BLaER1 treated with 17β-estradiol and CSF1 and Interleukin-3, amounts not matched to agents 10 nM and 100 nM (cell line): Measurements from ENCODE around the gene MCTP1.

Experiments
- H3K27ac ChIP-seq, 11 experiments: shearing (Covaris generic); formaldehyde crosslinking; 2 replicates each; pipeline ENCODE4 v1.8.1; 2022
- H3K27me3 ChIP-seq, 11 experiments: shearing (Covaris generic); formaldehyde crosslinking; 2 replicates each; pipeline ENCODE4 v1.8.1; 2022
- H3K36me3 ChIP-seq, 11 experiments: shearing (Covaris generic); formaldehyde crosslinking; 2 replicates each; pipeline ENCODE4 v1.8.1; 2022
- H3K4me1 ChIP-seq, 10 experiments: shearing (Covaris generic); formaldehyde crosslinking; 2 replicates each; pipeline ENCODE4 v1.8.1; 2022
- H3K4me2 ChIP-seq, 11 experiments: shearing (Covaris generic); formaldehyde crosslinking; 2 replicates each; pipeline ENCODE4 v1.8.1; 2022
- H3K4me3 ChIP-seq, 10 experiments: shearing (Covaris generic); formaldehyde crosslinking; 2 replicates each; pipeline ENCODE4 v1.8.1; 2022
- H3K9ac ChIP-seq, 11 experiments: shearing (Covaris generic); formaldehyde crosslinking; 2 replicates each; pipeline ENCODE4 v1.8.1; 2022
- H3K9me3 ChIP-seq, 11 experiments: shearing (Covaris generic); formaldehyde crosslinking; replicated peaks in 1 of 11; 2 replicates each; pipeline ENCODE4 v1.8.1; 2022
- H4K20me1 ChIP-seq, 11 experiments: shearing (Covaris generic); formaldehyde crosslinking; 2 replicates each; pipeline ENCODE4 v1.8.1; 2022
- Cebpa-rat ChIP-seq, 11 experiments: shearing (Covaris generic); IDR thresholded peaks; 2 replicates each; pipeline ENCODE4 v1.8.1; 2022

The MCTP1 gene

GRCh38 chr5:94715768-94716167 is 569.1 kb downstream of the MCTP1 start:
- no peak for TF ChIP-seq Cebpa-rat (IDR thresholded peaks at IDR 0.05)
- H3K9me3 ChIP-seq = peaks cover 0 to 6% (median 0%) of the 10 kb centered on the region in 11 experiments; a peak in 1 of 22 replicates
- H3K27me3 ChIP-seq = no peaks in the 10 kb centered on the region
- H3K9ac ChIP-seq = no peak overlapping the region
- peaks cover 7 to 65% (median 24%) of the 10 kb centered on the region in 11 experiments; a peak in 19 of 22 replicates for H3K36me3 ChIP-seq
- H3K27ac ChIP-seq = no peak overlapping the region
- H4K20me1 ChIP-seq = peaks cover 0 to 25% (median 0%) of the 10 kb centered on the region in 11 experiments; a peak in 4 of 22 replicates
- H3K4me1 ChIP-seq = no peaks in the 10 kb centered on the region
- H3K4me2 ChIP-seq = no peak overlapping the region
- no peak overlapping the region for H3K4me3 ChIP-seq

DNA sequence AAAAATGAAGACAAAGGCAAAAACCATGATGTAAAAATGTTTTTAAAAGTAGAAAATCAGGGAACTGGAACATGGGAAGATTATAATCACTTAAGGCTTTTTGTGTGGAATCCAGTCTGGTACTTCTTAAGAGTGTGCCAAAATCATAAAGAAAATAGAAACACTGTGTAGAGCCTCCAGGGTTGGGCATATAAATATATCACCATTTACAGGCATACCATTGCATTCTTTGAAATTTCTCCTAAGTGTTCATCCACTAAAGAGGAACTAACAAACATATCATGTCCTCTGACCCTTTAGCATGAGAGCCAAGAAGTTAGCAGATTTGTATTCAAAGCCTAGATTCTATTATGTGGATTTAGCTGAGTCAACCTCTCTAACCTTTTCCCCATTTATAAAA is 573.1 kb downstream of the MCTP1 start:
- H3K9ac ChIP-seq = no peak overlapping the region
- no peaks in the 10 kb centered on the region for H3K9me3 ChIP-seq
- no peak overlapping the region for H3K4me3 ChIP-seq
- H3K27ac ChIP-seq = no peak overlapping the region
- TF ChIP-seq Cebpa-rat (IDR thresholded peaks at IDR 0.05) = no peak
- H4K20me1 ChIP-seq = peaks cover 0 to 11% (median 0%) of the 10 kb centered on the region in 11 experiments; a peak in 4 of 22 replicates
- H3K4me1 ChIP-seq = no peaks in the 10 kb centered on the region
- H3K27me3 ChIP-seq = no peaks in the 10 kb centered on the region
- H3K4me2 ChIP-seq = no peak overlapping the region
- H3K36me3 ChIP-seq = peaks cover 27 to 95% (median 53%) of the 10 kb centered on the region in 11 experiments

DNA sequence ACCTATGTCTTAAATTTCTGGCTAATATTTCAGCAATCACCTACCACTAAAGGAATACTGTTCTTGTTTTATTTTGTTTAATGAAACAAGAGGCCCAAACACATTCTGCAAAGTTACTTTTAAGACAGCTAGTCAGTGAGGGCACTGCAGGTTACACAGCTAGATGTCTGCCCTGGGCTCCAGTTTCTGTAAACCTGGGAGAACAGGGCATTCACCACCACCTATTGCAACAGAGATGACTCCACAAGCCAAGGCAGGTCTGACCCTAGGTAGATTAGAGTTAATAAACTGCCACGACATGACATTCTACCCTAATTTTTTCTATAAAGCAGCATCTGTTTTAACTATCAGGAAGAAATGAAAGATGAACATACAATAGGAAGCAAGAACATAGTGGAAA is 575.6 kb downstream of the MCTP1 start:
- no peak for TF ChIP-seq Cebpa-rat (IDR thresholded peaks at IDR 0.05)
- no peaks in the 10 kb centered on the region for H3K9me3 ChIP-seq
- no peaks in the 10 kb centered on the region for H3K27me3 ChIP-seq

DNA sequence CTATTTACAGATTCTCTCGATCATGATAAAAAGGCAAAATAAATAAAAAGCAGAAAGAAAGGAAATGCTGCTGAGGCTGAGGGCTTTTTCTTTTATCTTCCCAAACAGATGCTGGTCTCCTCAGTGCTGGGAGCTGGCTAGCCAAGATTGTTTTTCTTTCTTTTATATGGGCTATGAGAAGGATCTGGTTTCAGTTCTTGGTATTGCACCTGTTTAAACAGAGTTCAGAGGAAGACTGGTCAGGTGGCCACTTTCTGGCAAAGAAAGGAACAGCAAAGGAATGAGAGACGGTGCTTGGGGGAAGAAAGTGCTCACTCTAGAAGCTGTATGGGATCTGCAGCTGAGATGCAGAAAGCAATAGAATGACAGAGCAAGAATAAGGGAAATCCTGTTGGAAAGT is 577.5 kb downstream of the MCTP1 start:
- no peak overlapping the region for H3K4me2 ChIP-seq
- no peak overlapping the region for H3K4me3 ChIP-seq
- H3K9ac ChIP-seq = no peak overlapping the region
- peaks cover 0 to 3% (median 0%) of the 10 kb centered on the region in 11 experiments; a peak in 1 of 22 replicates for H4K20me1 ChIP-seq
- TF ChIP-seq Cebpa-rat (IDR thresholded peaks at IDR 0.05) = no peak
- no peak overlapping the region for H3K27ac ChIP-seq
- no peaks in the 10 kb centered on the region for H3K4me1 ChIP-seq
- peaks cover 23 to 100% (median 42%) of the 10 kb centered on the region in 11 experiments; a peak in 21 of 22 replicates for H3K36me3 ChIP-seq
- no peaks in the 10 kb centered on the region for H3K27me3 ChIP-seq
- H3K9me3 ChIP-seq = no peaks in the 10 kb centered on the region

More for the DNA sequence above, 575.6 kb downstream of the MCTP1 start:
- no peak overlapping the region for H3K27ac ChIP-seq
- H3K4me3 ChIP-seq = no peak overlapping the region
- no peak overlapping the region for H3K9ac ChIP-seq
- peaks cover 0 to 3% (median 0%) of the 10 kb centered on the region in 11 experiments; a peak in 1 of 22 replicates for H4K20me1 ChIP-seq
- no peaks in the 10 kb centered on the region for H3K4me1 ChIP-seq
- H3K4me2 ChIP-seq = no peak overlapping the region
- H3K36me3 ChIP-seq = peaks cover 27 to 97% (median 51%) of the 10 kb centered on the region in 11 experiments

- Histone ChIP-seq H3K27me3 (no peaks in the 10 kb centered on the region), H3K4me1 (no peaks in the 10 kb centered on the region), H3K27ac (no peak overlapping the region), H3K4me2 (no peak overlapping the region), H3K4me3 (no peak overlapping the region), H3K9ac (no peak overlapping the region), H3K9me3 (no peaks in the 10 kb centered on the region), H3K36me3 (peaks cover 14 to 91% (median 29%) of the 10 kb centered on the region in 11 experiments; a peak in 21 of 22 replicates), H4K20me1 (peaks cover 0 to 3% (median 0%) of the 10 kb centered on the region in 11 experiments; a peak in 1 of 22 replicates)
- no peak for TF ChIP-seq Cebpa-rat (IDR thresholded peaks at IDR 0.05)
Observed at GRCh38 chr5:94705427-94705826, 579.5 kb downstream of the MCTP1 start.

- TF ChIP-seq Cebpa-rat (IDR thresholded peaks at IDR 0.05) = no peak
- no peak overlapping the region for H3K9ac ChIP-seq
- no peaks in the 10 kb centered on the region for H3K9me3 ChIP-seq
- no peak overlapping the region for H3K27ac ChIP-seq
- H3K27me3 ChIP-seq = no peaks in the 10 kb centered on the region
- peaks cover 0 to 69% (median 5%) of the 10 kb centered on the region in 11 experiments; a peak in 13 of 22 replicates for H3K36me3 ChIP-seq
- H4K20me1 ChIP-seq = peaks cover 0 to 3% (median 0%) of the 10 kb centered on the region in 11 experiments; a peak in 2 of 22 replicates
- H3K4me1 ChIP-seq = no peaks in the 10 kb centered on the region
- H3K4me3 ChIP-seq = no peak overlapping the region
- no peak overlapping the region for H3K4me2 ChIP-seq
Observed at GRCh38 chr5:94702729-94703128, 582.2 kb downstream of the MCTP1 start.

DNA sequence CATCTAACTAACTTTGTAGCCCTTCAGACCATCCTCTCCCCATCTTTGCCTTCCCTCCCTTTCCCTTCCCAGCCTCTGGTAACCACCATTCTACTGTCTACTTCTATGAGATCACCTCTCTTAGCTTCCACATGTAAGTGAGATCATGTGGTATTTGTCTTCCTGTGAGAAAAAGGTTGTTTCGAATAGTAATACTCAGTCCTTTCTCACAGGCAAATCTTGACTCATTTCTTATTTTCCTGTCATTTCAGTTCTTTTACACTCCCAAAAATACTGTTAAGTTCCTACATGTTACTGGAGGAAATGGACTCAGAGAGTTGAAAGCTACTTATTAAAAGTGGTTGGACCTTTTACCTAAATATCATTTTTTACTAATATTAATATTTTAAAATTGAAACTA is 584.3 kb downstream of the MCTP1 start:
- no peaks in the 10 kb centered on the region for H3K27me3 ChIP-seq
- no peak overlapping the region for H3K4me3 ChIP-seq
- H4K20me1 ChIP-seq = no peaks in the 10 kb centered on the region; a peak in 1 of 22 replicates
- no peaks in the 10 kb centered on the region for H3K4me1 ChIP-seq
- no peak overlapping the region for H3K4me2 ChIP-seq
- H3K27ac ChIP-seq = no peak overlapping the region
- no peaks in the 10 kb centered on the region for H3K9me3 ChIP-seq
- no peak overlapping the region for H3K9ac ChIP-seq
- peaks cover 0 to 48% (median 11%) of the 10 kb centered on the region in 11 experiments; a peak in 12 of 22 replicates for H3K36me3 ChIP-seq
- TF ChIP-seq Cebpa-rat (IDR thresholded peaks at IDR 0.05) = no peak

DNA sequence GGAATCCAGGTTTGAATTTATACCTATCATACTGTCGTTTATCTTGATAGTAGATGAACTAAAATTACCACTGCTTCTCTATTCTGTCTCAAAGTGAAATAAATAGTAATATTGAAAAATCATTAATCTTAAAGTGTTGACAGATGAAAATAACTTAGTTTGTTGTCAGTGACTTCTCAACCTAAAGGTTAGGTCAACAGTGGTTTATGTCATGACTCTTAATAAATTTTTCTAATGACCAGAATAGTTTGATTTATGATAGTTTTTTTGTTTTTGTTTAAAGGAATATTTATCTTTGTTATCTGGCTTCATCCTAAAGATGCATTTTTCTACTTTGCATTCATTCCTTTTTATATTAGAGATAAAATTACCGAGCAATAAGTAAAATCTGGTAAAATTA is 585.3 kb downstream of the MCTP1 start:
- no peaks in the 10 kb centered on the region; a peak in 1 of 22 replicates for H4K20me1 ChIP-seq
- no peaks in the 10 kb centered on the region for H3K27me3 ChIP-seq
- no peak for TF ChIP-seq Cebpa-rat (IDR thresholded peaks at IDR 0.05)
- no peak overlapping the region for H3K9ac ChIP-seq
- H3K4me3 ChIP-seq = no peak overlapping the region
- peaks cover 6 to 37% (median 18%) of the 10 kb centered on the region in 11 experiments; a peak in 18 of 22 replicates for H3K36me3 ChIP-seq
- H3K27ac ChIP-seq = no peak overlapping the region
- H3K4me1 ChIP-seq = no peaks in the 10 kb centered on the region
- H3K4me2 ChIP-seq = no peak overlapping the region
- no peaks in the 10 kb centered on the region for H3K9me3 ChIP-seq

GRCh38 chr5:94698197-94698596 is 586.7 kb downstream of the MCTP1 start:
- Histone ChIP-seq H4K20me1 (no peaks in the 10 kb centered on the region; a peak in 1 of 22 replicates), H3K27me3 (no peaks in the 10 kb centered on the region), H3K27ac (no peak overlapping the region), H3K9me3 (no peaks in the 10 kb centered on the region), H3K4me1 (no peaks in the 10 kb centered on the region), H3K4me2 (no peak overlapping the region), H3K36me3 (peaks cover 8 to 45% (median 18%) of the 10 kb centered on the region in 11 experiments; a peak in 18 of 22 replicates), H3K4me3 (no peak overlapping the region), H3K9ac (no peak overlapping the region)
- no peak for TF ChIP-seq Cebpa-rat (IDR thresholded peaks at IDR 0.05)

DNA sequence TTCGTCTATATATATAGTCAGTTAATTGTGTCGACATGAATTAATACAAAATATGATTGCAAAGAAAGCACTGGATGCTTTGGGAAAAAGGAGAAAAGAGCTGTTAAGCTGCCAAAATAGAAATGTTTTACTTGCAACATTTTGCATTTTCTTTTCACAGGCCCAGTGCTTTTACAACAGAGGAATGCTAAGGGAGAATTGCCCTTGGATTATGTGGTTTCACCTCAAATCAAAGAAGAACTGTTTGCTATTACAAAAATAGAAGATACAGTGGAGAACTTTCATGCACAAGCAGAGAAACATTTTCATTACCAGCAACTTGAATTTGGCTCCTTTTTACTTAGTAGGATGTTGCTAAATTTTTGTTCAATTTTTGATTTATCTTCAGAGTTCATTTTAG is 590.2 kb downstream of the MCTP1 start:
- no peaks in the 10 kb centered on the region; a peak in 1 of 22 replicates for H4K20me1 ChIP-seq
- H3K27ac ChIP-seq = no peak overlapping the region
- H3K9me3 ChIP-seq = no peaks in the 10 kb centered on the region
- no peak overlapping the region for H3K4me3 ChIP-seq
- no peaks in the 10 kb centered on the region for H3K27me3 ChIP-seq
- H3K36me3 ChIP-seq = peaks cover 4 to 71% (median 25%) of the 10 kb centered on the region in 11 experiments; a peak in 17 of 22 replicates
- TF ChIP-seq Cebpa-rat (IDR thresholded peaks at IDR 0.05) = no peak
- H3K4me1 ChIP-seq = no peaks in the 10 kb centered on the region
- H3K4me2 ChIP-seq = no peak overlapping the region
- no peak overlapping the region for H3K9ac ChIP-seq
